Right kidney (tissue), 1 donor: Measurements from ENCODE around the gene TRIM66.
A peak's percentile ranks its signal among the peaks of the same experiment; 100 is the strongest.

Experiments used
- DNase-seq: peaks from one replicate; pipeline ENCODE4 v3.0.0-alpha.2; 2016

TRIM66 gene

DNA sequence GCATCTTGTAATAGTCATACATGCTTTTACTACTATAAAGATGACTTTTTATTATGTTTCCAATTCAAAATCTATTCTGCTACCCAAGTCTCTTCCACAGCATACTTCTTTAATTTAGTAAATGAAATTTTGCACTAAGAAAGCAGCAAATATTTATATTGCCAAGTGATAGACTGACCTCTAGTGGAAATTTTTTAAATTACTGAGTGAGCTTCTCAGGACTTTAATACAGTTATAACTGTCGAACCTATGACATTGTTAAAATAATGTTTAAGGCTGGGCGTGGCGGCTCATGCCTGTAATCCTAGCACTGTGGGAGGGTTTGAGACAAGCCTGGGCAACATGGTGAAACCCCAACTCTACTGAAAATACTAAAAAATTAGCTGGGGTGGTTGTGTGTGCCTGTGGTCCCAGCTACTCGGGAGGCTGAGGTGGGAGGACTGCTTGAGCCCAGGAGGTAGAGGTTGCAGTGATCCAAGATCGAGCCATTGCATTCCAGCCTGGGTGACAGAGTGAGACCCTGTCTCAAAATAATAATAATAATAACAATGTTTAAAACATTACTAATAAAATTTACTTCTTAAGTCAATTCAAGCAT is 115.8 kb downstream of the TRIM66 start:
- DNase-seq, result peak; percentile 30

DNA sequence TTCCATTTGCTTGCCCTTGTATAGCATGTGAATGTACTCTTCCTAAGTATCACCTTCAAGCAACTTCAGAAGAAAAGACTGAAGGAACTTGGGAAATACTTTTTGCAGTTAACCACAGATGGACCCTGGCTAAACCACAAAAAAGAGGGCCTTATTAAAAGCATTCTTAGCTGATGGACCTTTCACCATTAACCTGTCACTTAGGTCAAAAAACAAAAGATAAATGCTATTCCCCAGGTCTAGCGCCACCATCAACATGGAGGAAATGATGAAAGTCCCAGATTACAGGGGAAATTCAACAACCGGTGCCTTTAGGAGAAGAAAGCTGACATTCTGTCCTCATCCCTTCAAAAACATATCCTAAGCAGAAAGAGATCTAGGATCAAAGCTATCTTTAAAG is 117.9 kb downstream of the TRIM66 start:
- no peak for DNase-seq
